H1 (cell line): ENCODE data around the gene MYO7B. TPM values are rescaled to one million over a fixed set of nuclear protein-coding genes. Genes with fewer than 3 reads are reported as not detected.

Experiments
- CTCF ChIA-PET: fragments of 300-600 bp; sonication (Branson Sonifier 250); formaldehyde crosslinking; loops from one replicate; lab custom pipeline; 2021; ENCODE audit not compliant: partially characterized antibody; lab: Charles Lee
- POLR2A ChIA-PET: fragments of 300-600 bp; sonication (Branson Sonifier 250); formaldehyde crosslinking; loops from one replicate; lab custom pipeline; 2021; ENCODE audit warnings: inconsistent platforms; ENCODE audit not compliant: partially characterized antibody; lab: Charles Lee
- DNase-seq, 2 experiments: peaks; one replicate each; pipeline versions ENCODE4 v3.0.0 to v3.0.0-alpha.2; 2010 to 2022; ENCODE audit warnings: low spot score in 2 of 2, low read depth in 1 of 2, mixed read lengths in 1 of 2
- FAIRE-seq: peaks from 2 replicates; lab custom pipeline; 2011; peaks lifted over from hg19 to GRCh38; lab: Jason Lieb, UNC
- H2AFZ ChIP-seq: 2 replicates; pipeline ENCODE4 v1.8.1; 2012; ENCODE audit warnings: low read length, inconsistent platforms
- H2AK5ac ChIP-seq: 2 replicates; pipeline ENCODE4 v1.6.1; 2013; ENCODE audit warnings: low read depth, low read length
- H2BK120ac ChIP-seq: replicated peaks from 2 replicates; pipeline ENCODE3; 2013; ENCODE audit warnings: low read depth, low read length, inconsistent platforms
- H2BK12ac ChIP-seq: 2 replicates; pipeline ENCODE4 v1.6.1; 2013; ENCODE audit warnings: low read depth, low read length
- H2BK15ac ChIP-seq: 2 replicates; pipeline ENCODE4 v1.6.1; 2013; ENCODE audit warnings: low read length
- H2BK20ac ChIP-seq: 2 replicates; pipeline ENCODE4 v1.6.1; 2013; ENCODE audit warnings: low read length
- H2BK5ac ChIP-seq: 2 replicates; pipeline ENCODE4 v1.6.1; 2013; ENCODE audit warnings: low read depth, low read length
- H3K14ac ChIP-seq: 2 replicates; pipeline ENCODE4 v1.6.1; 2013; ENCODE audit warnings: inconsistent platforms; ENCODE audit not compliant: insufficient read length
- H3K18ac ChIP-seq: 2 replicates; pipeline ENCODE4 v1.6.1; 2013; ENCODE audit warnings: low read length; ENCODE audit errors: extremely low read depth
- H3K23ac ChIP-seq: 2 replicates; pipeline ENCODE4 v1.6.1; 2013; ENCODE audit warnings: inconsistent platforms; ENCODE audit not compliant: insufficient read length
- H3K23me2 ChIP-seq: 2 replicates; pipeline ENCODE4 v1.6.1; 2013; ENCODE audit warnings: low read depth, low read length
- H3K27ac ChIP-seq: 2 replicates; pipeline ENCODE4 v1.6.1; 2011; ENCODE audit warnings: low read depth, low read length, inconsistent platforms
- H3K27me3 ChIP-seq, 4 experiments: replicated peaks in 1 of 4; 1 replicate in 1 of 4; 2 replicates in 3 of 4; pipeline versions ENCODE4 v1.6.1 to v1.8.1; 2011 to 2013; ENCODE audit warnings: low read length in 3 of 4, mild to moderate bottlenecking in 3 of 4, inconsistent platforms in 2 of 4, mixed read lengths in 2 of 4, moderate library complexity in 1 of 4; ENCODE audit not compliant: control insufficient read depth in 3 of 4, insufficient read depth in 3 of 4; ENCODE audit errors: extremely low read depth in 1 of 4
- H3K36me3 ChIP-seq, 4 experiments: 2 replicates each; pipeline versions ENCODE4 v1.6.1 to v1.8.1; 2011 to 2013; ENCODE audit warnings: mild to moderate bottlenecking in 4 of 4, low read length in 3 of 4, moderate library complexity in 2 of 4, control low read depth in 1 of 4, inconsistent platforms in 1 of 4; ENCODE audit not compliant: insufficient read depth in 4 of 4, control insufficient read depth in 2 of 4
- H3K4ac ChIP-seq: replicated peaks from 2 replicates; pipeline ENCODE3; 2013; ENCODE audit warnings: low read length, low read depth, mixed read lengths, inconsistent platforms; ENCODE audit not compliant: insufficient read length
- H3K4me1 ChIP-seq, 4 experiments: replicated peaks in 1 of 4; 1 replicate in 1 of 4; 2 replicates in 3 of 4; pipeline versions ENCODE4 v1.6.1 to v1.8.1; 2011 to 2013; ENCODE audit warnings: low read length in 3 of 4, inconsistent platforms in 2 of 4, mixed read lengths in 1 of 4; ENCODE audit not compliant: insufficient read depth in 4 of 4, control insufficient read depth in 3 of 4
- H3K4me2 ChIP-seq, 2 experiments: 2 replicates each; pipeline versions ENCODE4 v1.6.1 to v1.8.1; 2011 to 2013; ENCODE audit warnings: low read depth in 2 of 2, low read length in 2 of 2, control low read depth in 1 of 2, inconsistent platforms in 1 of 2, mild to moderate bottlenecking in 1 of 2; ENCODE audit not compliant: insufficient read depth in 1 of 2
- H3K4me3 ChIP-seq, 4 experiments: fragments of 200-600, 300-600 bp in 1 of 4; sonication (generic), shearing (Covaris generic), sonication (Bioruptor Twin) in 1 of 4; 2 replicates each; pipeline versions ENCODE4 v1.5.1 to v1.8.1; 2011 to 2016; ENCODE audit warnings: low read length in 4 of 4, low read depth in 3 of 4, control low read depth in 2 of 4, inconsistent platforms in 2 of 4, mild to moderate bottlenecking in 2 of 4, mixed read lengths in 1 of 4, moderate library complexity in 1 of 4; ENCODE audit not compliant: insufficient read depth in 2 of 4; ENCODE audit errors: extremely low read depth in 1 of 4
- H3K56ac ChIP-seq: replicated peaks from 2 replicates; pipeline ENCODE3; 2013; ENCODE audit warnings: low read depth, mild to moderate bottlenecking, mixed read lengths, low read length, inconsistent platforms; ENCODE audit not compliant: insufficient read length
- H3K79me1 ChIP-seq: 2 replicates; pipeline ENCODE4 v1.6.1; 2013; ENCODE audit warnings: low read depth, low read length, control low read depth
- H3K79me2 ChIP-seq, 2 experiments: 2 replicates each; pipeline versions ENCODE4 v1.6.1 to v1.8.1; 2012 to 2013; ENCODE audit warnings: low read length in 2 of 2, mild to moderate bottlenecking in 2 of 2, inconsistent platforms in 1 of 2; ENCODE audit not compliant: insufficient read depth in 2 of 2, control insufficient read depth in 1 of 2
- H3K9ac ChIP-seq, 4 experiments: replicated peaks in 1 of 4; 1 replicate in 1 of 4; 2 replicates in 3 of 4; pipeline versions ENCODE4 v1.6.1 to v1.8.1; 2011 to 2013; ENCODE audit warnings: low read depth in 3 of 4, low read length in 3 of 4, control low read depth in 2 of 4, mild to moderate bottlenecking in 2 of 4, moderate library complexity in 2 of 4, inconsistent platforms in 1 of 4; ENCODE audit errors: extremely low read depth in 1 of 4
- H3K9me3 ChIP-seq, 2 experiments: 2 replicates each; pipeline versions ENCODE4 v1.6.1 to v1.8.1; 2012 to 2013; ENCODE audit warnings: mild to moderate bottlenecking in 2 of 2, moderate library complexity in 2 of 2, control low read depth in 1 of 2, inconsistent platforms in 1 of 2, low read depth in 1 of 2, low read length in 1 of 2, mixed read lengths in 1 of 2; ENCODE audit not compliant: insufficient read depth in 2 of 2
- H4K20me1 ChIP-seq, 2 experiments: replicated peaks in 1 of 2; 2 replicates each; pipeline versions ENCODE3 to v1.8.1; 2011 to 2013; ENCODE audit warnings: inconsistent platforms in 2 of 2, low read length in 2 of 2, mild to moderate bottlenecking in 1 of 2; ENCODE audit not compliant: insufficient read depth in 2 of 2, control insufficient read depth in 1 of 2
- H4K5ac ChIP-seq: 2 replicates; pipeline ENCODE4 v1.6.1; 2013; ENCODE audit warnings: low read length, low read depth, mixed read lengths, inconsistent platforms; ENCODE audit not compliant: insufficient read length
- H4K8ac ChIP-seq: 2 replicates; pipeline ENCODE4 v1.8.0; 2013; ENCODE audit warnings: mild to moderate bottlenecking, moderate library complexity, low read length, inconsistent platforms; ENCODE audit not compliant: insufficient read depth; ENCODE audit errors: extremely low read depth
- H4K91ac ChIP-seq: replicated peaks from 2 replicates; pipeline ENCODE3; 2013; ENCODE audit warnings: low read length, mixed read lengths, inconsistent platforms; ENCODE audit not compliant: insufficient read length
- CHD1 ChIP-seq: IDR thresholded peaks from 2 replicates; pipeline ENCODE4 v1.6.1; 2012; ENCODE audit warnings: low read depth, low read length, improper control_type of control experiment
- FOSL1 ChIP-seq: IDR thresholded peaks from 2 replicates; pipeline ENCODE4 v1.6.1; 2011; ENCODE audit warnings: mild to moderate bottlenecking, low read depth, low read length, moderate library complexity; ENCODE audit not compliant: insufficient read depth
- RBBP5 ChIP-seq: IDR thresholded peaks from 2 replicates; pipeline ENCODE4 v1.7.1; 2012; ENCODE audit warnings: low read depth, mild to moderate bottlenecking, inconsistent platforms, low read length, moderate library complexity, borderline replicate concordance
- RXRA ChIP-seq: IDR thresholded peaks from 2 replicates; pipeline ENCODE4 v1.6.1; 2011; ENCODE audit warnings: low read depth, mild to moderate bottlenecking, low read length, moderate library complexity; ENCODE audit not compliant: insufficient read depth
- SAP30 ChIP-seq: fragments of 300-600 bp; sonication (generic); IDR thresholded peaks from 2 replicates; pipeline ENCODE4 v1.7.1; 2012; ENCODE audit warnings: low read length, moderate library complexity, mild to moderate bottlenecking, inconsistent platforms; ENCODE audit not compliant: insufficient read depth, insufficient replicate concordance
- WGBS, 2 experiments: shearing (Covaris generic) in 1 of 2; methylation state at CpG; one replicate each; pipeline versions ENCODE4 v1.1.6 to v1.1.7; 2013 to 2015; ENCODE audit warnings: low lambda C conversion rate in 2 of 2, mixed read lengths in 2 of 2, inconsistent platforms in 1 of 2, low coverage in 1 of 2, missing lambda C conversion rate in 1 of 2; ENCODE audit not compliant: insufficient replicate concordance in 2 of 2, insufficient coverage in 1 of 2, insufficient read length in 1 of 2; ENCODE audit errors: extremely low coverage in 1 of 2, missing lambda C conversion rate in 1 of 2; 5-methylcytosine and 5-hydroxymethylcytosine counted together
- polyA plus RNA-seq, 7 experiments: library from polyadenylated mRNA; depleted of rRNA in 3 of 7; stranded (reverse) in 5 of 7; unstranded in 2 of 7; fragments of >200 nt in 5 of 7; fragments of 200-250 nt in 2 of 7; gene quantifications; 1 replicate in 5 of 7; 2 replicates in 1 of 7; 4 replicates in 1 of 7; pipeline versions ENCODE4 v1.2.1 to v1.2.3, GENCODE V29; 2011 to 2013; ENCODE audit warnings: missing spikeins in 2 of 7, mixed read lengths in 2 of 7
- total RNA-seq: library from RNA; stranded (reverse); fragmentation: NEBNext Ultra II Directional; extraction: Animal tissue kit (Norgen Biotek cat#: 25700); gene quantifications from 2 replicates; pipeline ENCODE4 v1.2.1, GENCODE V29; 2021
- TF ChIP-seq, protein P1 (sequence below): IDR thresholded peaks from 2 replicates; pipeline ENCODE4 v1.6.1; 2012; ENCODE audit warnings: low read length, inconsistent platforms

The MYO7B gene
- total and polyA plus RNA-seq, 2 of the 8 experiments (the other 6 are each of a cell fraction or from before 2014, with no cell fraction given) = not detected

DNA sequence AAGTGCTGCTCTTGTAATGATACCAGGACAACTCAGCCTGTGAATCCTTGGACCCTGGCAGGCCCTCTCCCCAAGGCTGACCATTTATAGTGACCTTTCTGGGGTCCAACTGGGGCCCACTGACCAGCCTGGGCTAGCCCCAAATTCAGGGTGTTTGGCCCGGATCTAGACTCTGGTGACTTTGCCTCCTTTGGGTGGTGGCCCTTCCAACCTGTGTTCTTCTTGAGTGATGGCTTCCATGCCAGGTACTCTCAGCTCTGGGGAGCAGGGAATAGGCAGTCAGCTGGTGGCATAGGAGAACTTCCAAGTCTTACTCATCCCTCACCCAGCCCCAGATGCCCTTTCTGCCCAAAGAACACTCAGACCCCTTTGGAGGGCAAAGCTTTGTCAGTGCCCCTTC is 10.3 kb downstream of the MYO7B start:
- Histone ChIP-seq H2BK5ac (no peak overlapping the region), H2AFZ (no peak overlapping the region), H3K27me3 (no peaks in the 10 kb centered on the region; a peak in 2 of 7 replicates), H3K27ac (no peak overlapping the region), H4K5ac (no peak overlapping the region), H2AK5ac (no peak overlapping the region), H4K20me1 (no peaks in the 10 kb centered on the region), H3K4me1 (no peaks in the 10 kb centered on the region), H3K4me3 (no peak overlapping the region), H2BK120ac (no peak overlapping the region), H3K23me2 (peaks cover 5% of the 10 kb centered on the region; the same call in 1 of the 2 replicates), H3K9me3 (no peaks in the 10 kb centered on the region), H2BK20ac (no peak overlapping the region), H3K14ac (no peak overlapping the region), H3K4me2 (no peak overlapping the region), H3K4ac (no peak overlapping the region), H4K8ac (no peak overlapping the region), H3K56ac (no peak overlapping the region), H3K18ac (no peak overlapping the region), H3K79me1 (no peaks in the 10 kb centered on the region), H2BK12ac (no peak overlapping the region), H2BK15ac (no peak overlapping the region), H3K23ac (no peak overlapping the region), H4K91ac (no peak overlapping the region), H3K79me2 (no peaks in the 10 kb centered on the region), H3K36me3 (no peaks in the 10 kb centered on the region), H3K9ac (no peak overlapping the region)
- ChIA-PET POLR2A (interaction anchor here (1.6 kb wide), 1 partner anchor 19 kb away, joined by 5 read pairs; the partner anchor contains the start of gene IWS1), CTCF (interaction anchor here (1.0 to 1.3 kb wide), 3 partner anchors 13 to 16 kb away, joined by 3 to 4 read pairs (median 4); no protein-coding TSS in a partner anchor)
- TF ChIP-seq FOSL1 = no peak
- TF ChIP-seq CHD1 = no peak
- TF ChIP-seq RBBP5 = no peak
- TF ChIP-seq, protein P1, sequence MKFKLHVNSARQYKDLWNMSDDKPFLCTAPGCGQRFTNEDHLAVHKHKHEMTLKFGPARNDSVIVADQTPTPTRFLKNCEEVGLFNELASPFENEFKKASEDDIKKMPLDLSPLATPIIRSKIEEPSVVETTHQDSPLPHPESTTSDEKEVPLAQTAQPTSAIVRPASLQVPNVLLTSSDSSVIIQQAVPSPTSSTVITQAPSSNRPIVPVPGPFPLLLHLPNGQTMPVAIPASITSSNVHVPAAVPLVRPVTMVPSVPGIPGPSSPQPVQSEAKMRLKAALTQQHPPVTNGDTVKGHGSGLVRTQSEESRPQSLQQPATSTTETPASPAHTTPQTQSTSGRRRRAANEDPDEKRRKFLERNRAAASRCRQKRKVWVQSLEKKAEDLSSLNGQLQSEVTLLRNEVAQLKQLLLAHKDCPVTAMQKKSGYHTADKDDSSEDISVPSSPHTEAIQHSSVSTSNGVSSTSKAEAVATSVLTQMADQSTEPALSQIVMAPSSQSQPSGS = no peak
- TF ChIP-seq RXRA = no peak
- no peak for TF ChIP-seq SAP30
- FAIRE-seq (no peak), DNase-seq (no peak)
- 87% methylated on average over 1 of the region's 1 CpG; no CpG with 5 or more reads in 1 of the 2 experiments for WGBS, 2 experiments
